Erythroblast (primary cell): ENCODE data around the gene DLG2.
"Not testable (repeated sequence)": the region's sequence is repeated elsewhere in the genome, so short reads cannot be mapped to it uniquely, and the experiment has no call there.

Experiments
- DNase-seq, 2 experiments: peaks; one replicate each; lab custom pipeline; 2025; lab: John Stamatoyannopoulos, UW
- GATA1 ChIP-seq: IDR thresholded peaks from 2 replicates; pipeline ENCODE4 v1.6.1; 2011; ENCODE audit warnings: low read depth, mild to moderate bottlenecking, control low read depth, low read length, moderate library complexity
- POLR2A ChIP-seq: IDR thresholded peaks from 2 replicates; pipeline ENCODE4 v1.6.1; 2011; ENCODE audit warnings: mild to moderate bottlenecking, low read length

DLG2 gene

DNA sequence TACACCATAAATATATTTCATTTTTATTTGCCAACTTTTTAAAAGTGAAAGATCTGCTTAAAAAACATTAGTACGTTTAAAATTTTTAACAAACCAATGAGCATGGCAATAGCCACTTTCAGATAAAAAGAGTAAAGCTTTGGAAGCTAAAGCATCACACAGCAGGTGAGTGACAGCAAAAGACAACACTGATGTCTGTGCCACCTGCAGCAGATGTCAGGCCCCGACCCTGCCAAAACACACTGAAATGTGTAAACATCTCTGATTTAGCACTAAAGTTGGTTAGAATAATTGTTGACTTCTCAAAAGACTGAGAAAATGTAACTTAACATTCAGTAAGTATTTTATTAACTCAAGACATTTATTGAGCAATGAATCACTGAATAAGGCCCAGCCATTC is 232.9 kb downstream of the DLG2 start:
- TF ChIP-seq POLR2A, result no peak
- no peak for TF ChIP-seq GATA1

DNA sequence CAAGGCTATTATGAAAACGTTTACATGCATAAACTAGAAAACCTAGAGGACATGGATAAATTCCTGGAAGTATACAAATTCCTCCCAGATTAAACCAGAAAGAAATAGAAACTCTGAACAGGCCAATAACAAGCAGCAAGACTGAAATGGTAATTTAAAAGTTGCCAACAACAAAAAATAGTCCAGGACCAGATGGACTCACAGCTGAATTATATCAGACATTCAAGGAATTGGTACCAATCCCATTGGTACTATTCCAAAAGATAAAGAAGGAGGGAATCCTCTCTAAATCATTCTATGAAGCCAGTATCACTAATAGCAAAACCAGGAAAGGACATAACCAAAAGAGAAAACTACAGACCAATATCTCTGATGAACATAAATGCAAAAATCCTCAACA is 236.0 kb downstream of the DLG2 start:
- no peak for TF ChIP-seq POLR2A
- TF ChIP-seq GATA1, result no peak

More for the DNA sequence above, 232.9 kb downstream of the DLG2 start:
- DNase-seq, result no peak

DNA sequence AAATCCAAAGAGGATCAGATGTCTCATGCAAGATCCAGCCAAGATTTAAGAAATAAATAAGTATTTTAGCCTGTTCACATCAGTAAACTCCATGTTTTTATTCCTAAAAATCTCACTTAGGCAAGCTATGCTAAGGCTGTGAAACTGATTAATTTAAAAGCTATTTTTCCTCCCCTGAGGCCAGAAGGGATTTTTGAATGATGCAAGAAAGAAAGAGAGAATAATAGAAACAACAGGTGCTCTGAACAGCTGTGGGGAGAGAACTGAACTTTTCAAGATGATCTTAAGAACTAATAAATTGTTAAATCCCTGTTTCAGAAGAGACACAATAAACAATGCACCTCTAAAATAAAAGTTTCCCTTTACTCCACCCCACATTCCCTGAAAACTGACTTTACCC is 241.6 kb downstream of the DLG2 start:
- TF ChIP-seq POLR2A (no peak), GATA1 (no peak)
- no peak for DNase-seq

More for the DNA sequence above, 236.0 kb downstream of the DLG2 start:
- no peak for DNase-seq

DNA sequence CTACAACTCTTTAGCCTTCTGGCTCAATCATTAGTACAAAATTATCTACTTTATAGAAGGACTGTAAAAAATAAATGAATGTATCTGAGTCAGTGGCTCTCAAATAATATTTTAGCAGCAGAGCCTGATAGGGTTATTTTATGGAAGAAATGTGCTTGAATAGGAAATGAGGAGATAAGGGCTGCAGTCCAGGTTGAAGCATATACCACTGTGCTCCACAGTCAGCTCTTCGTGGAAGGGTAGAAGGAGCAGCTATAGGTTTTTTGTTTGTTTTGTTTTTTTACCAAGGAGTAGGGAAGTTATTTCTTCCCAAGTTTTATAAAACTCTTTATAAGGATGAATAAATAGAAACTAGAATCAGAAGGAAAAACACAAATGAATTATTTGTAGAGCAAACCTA is 242.0 kb downstream of the DLG2 start:
- no peak for DNase-seq
- TF ChIP-seq POLR2A (no peak), GATA1 (no peak)

DNA sequence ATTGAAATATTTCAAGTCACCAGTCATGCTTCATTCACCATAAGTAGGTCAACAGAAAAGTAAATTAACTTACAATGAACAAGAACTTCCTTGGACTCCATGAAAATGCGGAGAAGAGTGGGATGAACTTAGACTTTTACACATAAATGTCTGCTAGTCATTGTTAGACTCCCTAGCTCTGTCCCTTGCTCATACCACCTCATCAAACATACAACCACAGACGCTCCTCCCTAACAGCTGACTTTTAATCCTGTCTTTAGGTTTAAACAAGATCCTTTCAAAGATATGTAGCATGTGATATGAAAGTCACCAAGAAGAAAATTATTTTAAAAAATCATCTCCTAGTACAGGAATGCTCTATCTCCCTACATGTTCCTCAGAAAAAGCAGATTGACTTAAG is 248.1 kb downstream of the DLG2 start:
- no peak for DNase-seq
- TF ChIP-seq POLR2A (no peak), GATA1 (no peak)

DNA sequence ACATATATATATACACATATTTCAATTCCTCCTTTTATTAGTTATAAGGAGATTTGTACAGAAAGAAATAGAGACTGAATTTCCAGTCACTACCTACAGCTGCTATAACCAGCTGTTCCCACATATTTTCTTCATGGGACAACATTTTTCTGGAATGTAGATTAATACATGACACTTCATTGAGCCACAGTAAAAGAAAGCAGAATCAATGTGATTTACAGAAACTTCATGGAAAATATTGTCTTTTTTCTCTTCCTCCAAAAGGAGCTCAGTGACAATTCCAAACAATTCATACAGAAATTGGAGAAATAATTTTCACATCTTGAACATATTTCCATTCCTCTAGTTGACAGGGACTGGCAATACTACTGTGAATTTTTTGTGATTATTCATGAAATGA is 249.2 kb downstream of the DLG2 start:
- TF ChIP-seq GATA1, result no peak
- no peak for TF ChIP-seq POLR2A
- no peak for DNase-seq

DNA sequence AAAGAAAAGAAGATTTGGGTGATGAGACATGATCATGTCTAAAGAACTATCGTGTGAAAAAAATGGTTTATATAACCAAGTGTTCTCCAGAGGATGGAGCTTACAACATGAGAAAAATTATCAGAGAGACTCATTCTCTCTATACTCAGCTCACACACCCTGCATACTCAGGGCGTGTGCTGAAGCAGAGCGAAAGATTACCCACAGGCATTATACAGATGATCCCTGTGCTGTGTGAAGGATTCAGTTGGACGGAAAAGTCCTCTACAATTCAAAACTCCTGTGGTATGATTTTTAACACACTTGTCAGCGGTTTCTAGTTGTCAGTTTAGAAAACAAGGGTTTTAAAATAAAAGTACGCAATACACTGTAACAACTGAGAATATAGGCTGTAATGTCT is 267.3 kb downstream of the DLG2 start:
- no peak for TF ChIP-seq GATA1
- TF ChIP-seq POLR2A, result no peak
- DNase-seq, result no peak

DNA sequence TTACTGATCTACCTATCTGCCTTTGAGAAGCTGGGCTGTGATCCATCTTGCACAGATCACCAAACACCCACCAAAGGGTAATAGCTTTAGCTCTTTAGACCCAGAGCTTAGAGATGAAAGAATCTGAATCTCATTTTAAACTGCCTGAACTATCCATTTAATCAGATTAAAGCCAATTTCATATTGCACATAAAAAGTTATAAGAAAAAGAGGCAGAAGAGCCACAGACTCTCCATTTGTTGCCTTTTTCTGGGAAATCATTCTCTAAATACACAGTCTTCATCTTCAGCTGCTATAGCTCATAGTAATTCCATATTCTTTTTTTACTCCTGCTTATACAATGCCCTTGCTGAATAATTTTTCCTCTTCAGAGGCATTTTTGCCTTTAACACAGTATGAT is 271.2 kb downstream of the DLG2 start:
- DNase-seq, result no peak
- no peak for TF ChIP-seq POLR2A
- no peak for TF ChIP-seq GATA1

DNA sequence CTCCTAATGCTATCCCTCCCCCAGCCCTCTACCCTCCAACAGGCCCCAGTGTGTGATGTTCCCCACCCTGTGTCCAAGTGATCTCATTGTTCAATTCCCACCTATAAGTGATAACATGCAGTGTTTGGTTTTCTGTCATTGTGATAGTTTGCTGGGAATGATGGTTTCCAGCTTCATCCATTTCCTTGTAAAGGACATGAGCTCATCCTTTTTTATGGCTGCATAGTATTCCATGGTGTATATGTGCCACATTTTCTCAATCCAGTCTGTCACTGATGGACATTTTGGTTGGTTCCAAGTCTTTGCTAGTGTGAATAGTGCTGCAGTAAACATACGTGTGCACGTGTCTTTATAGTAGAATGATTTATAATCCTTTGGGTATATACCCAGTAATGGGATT is 277.6 kb downstream of the DLG2 start:
- not testable (repeated sequence) for DNase-seq

DNA sequence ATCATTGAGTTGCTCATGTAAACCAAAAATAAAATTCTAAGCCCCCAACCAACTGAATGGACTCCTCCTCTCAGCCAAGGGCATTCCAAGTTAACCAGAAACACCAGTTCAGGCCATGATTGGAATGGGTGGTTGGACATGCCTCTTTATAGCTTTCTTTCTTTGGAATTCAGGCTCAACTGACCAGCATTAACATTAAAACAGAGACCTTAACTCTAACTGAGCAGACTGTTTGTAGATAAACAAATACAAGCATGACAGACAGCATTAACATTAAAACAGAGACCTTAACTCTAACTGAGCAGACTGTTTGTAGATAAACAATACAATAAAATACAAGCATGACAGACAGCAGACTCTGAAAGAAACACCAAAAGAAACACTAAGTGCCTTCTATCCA is 278.2 kb downstream of the DLG2 start:
- TF ChIP-seq GATA1 (no peak), POLR2A (no peak)
- no peak for DNase-seq

DNA sequence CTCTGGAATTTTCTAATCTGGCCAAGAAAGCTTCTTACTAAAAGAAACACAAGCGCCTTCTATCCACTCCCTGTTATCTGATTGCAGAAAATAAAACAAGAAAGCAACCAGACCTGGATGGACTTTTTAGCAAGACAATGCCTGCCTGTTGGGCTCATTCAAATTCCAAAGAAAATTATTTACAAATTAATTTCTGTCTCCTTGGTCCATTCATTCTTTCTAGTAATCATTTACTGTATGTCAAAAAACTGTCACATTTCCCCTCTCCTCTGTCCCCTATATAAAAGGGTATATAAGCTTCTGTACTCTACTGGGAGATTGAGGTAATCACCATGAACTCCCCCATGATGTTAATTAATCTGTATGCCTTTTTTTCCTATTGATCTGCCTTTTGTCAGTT is 279.9 kb downstream of the DLG2 start:
- DNase-seq, result no peak
- TF ChIP-seq POLR2A (no peak), GATA1 (no peak)

DNA sequence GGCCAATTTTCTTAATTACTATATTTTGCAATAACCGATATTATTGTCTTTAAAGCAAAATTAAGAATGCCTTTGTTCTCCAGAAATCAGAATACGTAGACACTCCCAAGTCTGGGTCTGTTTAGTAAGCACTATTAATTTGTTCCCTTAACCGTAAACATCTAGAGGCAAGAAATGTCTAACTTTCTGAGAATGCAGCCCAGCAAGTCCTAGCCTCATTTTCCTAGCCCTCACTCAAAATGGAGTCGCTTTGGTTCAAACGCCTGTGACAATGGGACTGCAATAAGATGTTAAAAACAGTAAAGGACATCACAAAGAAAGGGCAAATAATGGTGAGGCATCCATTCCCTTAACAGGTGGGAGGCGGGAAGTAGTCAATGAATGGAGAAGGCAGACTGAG is 280.7 kb downstream of the DLG2 start:
- no peak for TF ChIP-seq GATA1
- no peak for TF ChIP-seq POLR2A
- DNase-seq, result no peak

DNA sequence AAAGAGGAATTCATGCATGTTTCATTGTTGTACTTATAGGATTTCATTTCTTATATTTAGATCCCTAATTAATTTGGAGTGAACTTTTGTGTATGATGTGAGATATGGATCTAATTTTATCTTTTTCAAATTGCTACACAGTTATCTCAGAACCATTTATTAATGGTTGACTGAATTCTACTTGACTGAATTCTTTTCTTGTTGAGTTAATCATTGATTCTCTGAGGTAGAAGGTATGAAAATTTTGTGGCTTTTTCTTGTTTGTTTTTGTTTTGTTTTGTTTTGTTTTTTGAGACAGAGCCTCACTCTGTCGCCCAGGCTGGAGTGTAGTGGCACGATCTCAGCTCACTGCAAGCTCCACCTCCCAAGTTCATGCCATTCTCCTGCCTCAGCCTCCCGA is 286.3 kb downstream of the DLG2 start:
- not testable (repeated sequence) for DNase-seq

DNA sequence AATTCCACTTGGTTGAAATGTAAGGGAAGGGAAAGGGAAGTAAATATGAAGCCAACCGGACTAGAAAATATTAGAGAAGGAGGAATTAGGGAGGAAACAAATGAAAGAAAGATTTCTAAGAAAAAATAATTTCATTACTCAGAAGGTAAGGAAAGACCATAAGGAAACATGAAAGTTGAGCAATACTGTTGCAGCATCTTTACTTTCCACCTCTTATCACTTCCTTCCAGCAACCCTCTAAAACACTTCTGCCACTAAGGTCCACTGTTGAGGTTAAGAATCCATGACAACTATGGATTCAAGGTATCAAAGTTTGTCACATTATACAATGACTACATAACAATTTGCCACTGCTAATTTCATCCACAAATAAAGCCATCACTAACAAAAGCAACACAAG is 308.6 kb downstream of the DLG2 start:
- no peak for DNase-seq
- no peak for TF ChIP-seq GATA1
- no peak for TF ChIP-seq POLR2A

DNA sequence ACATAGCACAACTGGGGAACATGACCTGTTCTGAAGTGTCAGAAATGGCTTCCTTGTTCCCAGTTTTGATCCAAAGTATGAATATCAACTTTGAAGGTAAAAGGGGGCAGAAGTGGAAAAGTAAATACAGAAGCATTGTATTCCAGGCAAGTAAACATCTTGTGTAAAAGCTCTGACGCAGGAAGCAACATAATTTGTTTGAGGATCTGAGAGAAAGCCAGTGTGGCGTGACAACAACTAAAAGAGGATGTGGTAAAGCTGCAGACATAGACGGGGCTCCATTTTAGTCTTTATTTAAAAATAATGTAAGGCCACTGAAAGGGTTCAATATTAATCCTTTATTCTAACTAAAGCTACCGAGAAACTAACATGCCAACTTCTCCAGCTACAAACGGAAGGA is 310.2 kb downstream of the DLG2 start:
- no peak for DNase-seq
- TF ChIP-seq POLR2A (no peak), GATA1 (no peak)

DNA sequence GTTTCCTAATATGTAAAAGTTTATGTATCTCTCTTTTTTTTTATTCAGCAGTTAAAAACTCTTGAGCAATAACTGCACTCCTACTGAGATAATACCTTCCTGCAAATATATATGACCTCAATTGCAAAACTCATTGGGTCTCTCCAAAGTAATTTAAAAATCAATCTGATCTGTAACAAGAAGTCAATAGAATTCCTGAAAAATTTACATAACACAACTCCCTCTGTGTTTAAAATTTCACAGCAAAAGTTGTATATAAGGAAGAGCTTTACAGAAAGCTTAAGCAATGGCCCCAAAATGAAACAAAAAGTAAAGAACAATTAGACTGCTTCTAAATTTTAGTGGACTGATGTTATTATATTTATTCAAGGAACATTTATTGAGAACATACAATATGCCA is 313.4 kb downstream of the DLG2 start:
- DNase-seq, result no peak
- TF ChIP-seq GATA1 (no peak), POLR2A (no peak)

DNA sequence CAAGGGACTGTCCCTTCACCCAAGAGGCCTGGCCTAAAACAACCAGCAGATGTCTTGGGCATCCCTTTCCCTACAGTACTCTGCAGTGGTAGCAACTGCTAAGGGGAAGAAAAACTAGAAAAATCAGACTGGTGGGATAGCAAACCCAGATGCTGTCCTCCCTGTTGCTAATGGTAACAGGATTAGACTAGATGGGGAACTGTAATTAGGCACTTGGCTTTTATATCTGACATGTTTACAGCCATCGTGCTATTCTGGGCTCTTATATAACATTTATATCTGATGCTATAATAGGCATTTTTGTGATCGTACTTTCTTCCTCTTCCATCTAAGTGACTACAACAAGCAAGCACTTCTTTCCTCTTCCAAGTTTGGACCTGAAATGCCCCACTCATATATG is 316.7 kb downstream of the DLG2 start:
- no peak for DNase-seq
- TF ChIP-seq POLR2A (no peak), GATA1 (no peak)
